GM12891 (cell line): ENCODE results near the gene NETO2.
"Not testable (repeated sequence)": the region's sequence is repeated elsewhere in the genome, so short reads cannot be mapped to it uniquely, and the experiment has no call there.

Experiments
- PAX5 ChIP-seq: IDR thresholded peaks from 2 replicates; pipeline ENCODE4 v1.6.1; 2011; ENCODE audit warnings: low read length, moderate library complexity, mild to moderate bottlenecking; ENCODE audit not compliant: insufficient read depth, severe bottlenecking
- POLR2A ChIP-seq: IDR thresholded peaks from 2 replicates; pipeline ENCODE4 v1.6.1; 2011; ENCODE audit warnings: low read depth, low read length, control low read depth
- POLR2AphosphoS5 ChIP-seq: IDR thresholded peaks from 2 replicates; pipeline ENCODE4 v1.6.1; 2011; ENCODE audit warnings: low read depth, low read length, control low read depth
- POU2F2 ChIP-seq: IDR thresholded peaks from 2 replicates; pipeline ENCODE4 v1.6.1; 2011; ENCODE audit warnings: low read depth, mild to moderate bottlenecking, control low read depth, low read length, moderate library complexity
- SPI1 ChIP-seq: IDR thresholded peaks from 2 replicates; pipeline ENCODE4 v1.6.1; 2011; ENCODE audit warnings: low read depth, low read length, control low read depth
- TAF1 ChIP-seq: IDR thresholded peaks from 2 replicates; pipeline ENCODE4 v1.6.1; 2011; ENCODE audit warnings: low read depth, low read length, control low read depth

DNA sequence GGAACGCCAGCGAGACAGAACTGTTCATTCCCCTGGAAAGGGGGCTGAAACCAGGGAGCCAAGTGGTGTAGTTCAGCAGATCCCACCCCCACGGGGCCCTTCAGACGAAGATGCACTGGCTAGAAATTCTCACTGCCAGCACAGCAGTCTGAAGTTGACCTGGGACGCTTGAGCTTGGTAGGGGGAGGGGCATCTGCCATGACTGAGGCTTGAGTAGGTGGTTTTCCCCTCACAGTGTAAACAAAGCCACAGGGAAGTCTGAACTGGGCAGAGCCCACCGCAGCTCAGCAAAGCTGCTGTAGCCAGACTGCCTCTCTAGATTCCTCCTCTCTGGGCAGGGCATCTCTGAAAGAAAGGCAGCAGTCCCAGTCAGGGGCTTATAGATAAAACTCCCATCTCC lies 46.6 kb downstream of the NETO2 start:
- TF ChIP-seq POLR2A, POLR2AphosphoS5, SPI1, TAF1, POU2F2, PAX5: not testable (repeated sequence)
